Gastrocnemius medialis (tissue), 4 donors: ENCODE measurements around the gene KIAA0040. TPM values are rescaled to one million over a fixed set of nuclear protein-coding genes. Genes with fewer than 3 reads are reported as not detected.
A peak's percentile ranks its signal among the peaks of the same experiment; 100 is the strongest.

Experiments
- ATAC-seq, 2 donors: fragments of 150-250 bp; one replicate each; pipeline ENCODE4 v1.9.1; 2016
- DNase-seq, 2 donors: peaks; one replicate each; pipeline ENCODE4 v3.0.0-alpha.2; 2019
- H3K27ac ChIP-seq, 4 donors: fragments of 200-600 bp; sonication (generic); 1 replicate in 1 of 4; 2 replicates in 3 of 4; pipeline ENCODE4 v1.5.1; 2016 to 2018; ENCODE audit warnings: mild to moderate bottlenecking in 2 of 4, moderate library complexity in 1 of 4
- H3K27me3 ChIP-seq, 3 donors: fragments of 200-600 bp; sonication (generic) in 2 of 3; 1 replicate in 1 of 3; 2 replicates in 2 of 3; pipeline versions ENCODE4 v1.5.1 to v1.6.0; 2016 to 2019; ENCODE audit warnings: mild to moderate bottlenecking in 1 of 3, moderate library complexity in 1 of 3
- H3K36me3 ChIP-seq, 2 donors: fragments of 200-600 bp; sonication (generic) in 1 of 2; one replicate each; pipeline ENCODE4 v1.5.1; 2017 to 2018
- H3K4me1 ChIP-seq, 2 donors: fragments of 200-600 bp; sonication (generic) in 1 of 2; one replicate each; pipeline ENCODE4 v1.5.1; 2016 to 2017; ENCODE audit warnings: mild to moderate bottlenecking in 2 of 2
- H3K4me3 ChIP-seq, 4 donors: fragments of 200-600 bp; sonication (generic) in 3 of 4; 1 replicate in 1 of 4; 2 replicates in 3 of 4; pipeline ENCODE4 v1.5.1; 2016 to 2019; ENCODE audit warnings: mild to moderate bottlenecking in 2 of 4
- H3K9me3 ChIP-seq, 3 donors: fragments of 200-600 bp; sonication (generic) in 2 of 3; 1 replicate in 1 of 3; 2 replicates in 2 of 3; pipeline ENCODE4 v1.5.1; 2016 to 2019
- POLR2A ChIP-seq, 2 donors: fragments of 450-650 bp; IDR thresholded peaks; one replicate each; pipeline ENCODE4 v1.6.1; 2017; ENCODE audit warnings: antibody characterized with exemption in 2 of 2, mild to moderate bottlenecking in 2 of 2, moderate library complexity in 2 of 2
- in situ Hi-C, 4 donors: fragments of 200-750 bp; cut with MboI; loops; one replicate each; pipeline versions ENCODE4 v1.15.0 to v1.8.0; 2017; ENCODE audit warnings: low sequenced_read_pairs in 4 of 4
- intact Hi-C: fragments of 100-400 bp; cut with DNase I; formaldehyde crosslinking; loops from one replicate; pipeline ENCODE4 v1.15.1; 2023; ENCODE audit warnings: low total_unique reads
- total RNA-seq, 4 donors: library from RNA; depleted of rRNA; stranded (reverse); fragments of >200 nt; gene quantifications; one replicate each; pipeline versions ENCODE4 v1.1.0 to v1.2.3, GENCODE V29; 2016
- TF ChIP-seq, protein P1 (sequence below), 5 experiments: fragments of 450-650 bp in 3 of 5; fragments of 200-600 bp in 2 of 5; sonication (generic) in 2 of 5; IDR thresholded peaks in 4 of 5; conservative IDR thresholded peaks in 1 of 5; 1 replicate in 4 of 5; 2 replicates in 1 of 5; pipeline ENCODE4 v1.5.1; 2016 to 2019; ENCODE audit warnings: antibody characterized with exemption in 5 of 5, mild to moderate bottlenecking in 3 of 5, moderate library complexity in 3 of 5

The KIAA0040 gene
- total RNA-seq, 4 donors from 2014 or later = 17.5 to 33.1 (median 19.5) TPM

DNA sequence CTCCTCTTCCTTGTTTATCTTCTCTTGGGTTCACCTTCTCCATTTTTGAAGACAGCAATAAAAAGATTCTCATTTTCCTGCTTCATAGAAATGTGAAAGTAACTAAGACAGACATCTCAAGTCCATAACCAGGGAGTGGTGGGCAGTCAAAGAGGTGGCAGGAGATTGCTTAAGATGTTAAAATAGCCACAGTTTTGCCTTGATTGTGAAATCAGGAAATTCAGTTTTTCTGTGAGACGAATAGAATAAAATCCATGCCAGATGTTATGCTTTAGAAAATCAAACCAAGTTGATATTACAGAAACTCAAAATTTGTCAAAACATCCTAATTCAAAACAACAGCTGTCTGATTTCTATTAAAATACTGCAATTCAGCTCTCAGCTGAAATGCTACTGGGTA is 67.7 kb downstream of the KIAA0040 start:
- ATAC-seq = peak; percentile 22 to 29
- peaks cover 6 to 15% of the 10 kb centered on the region in 2 donors for H3K4me1 ChIP-seq
- in situ Hi-C loops = loop anchor here (5.0 to 25.0 kb wide), 3 partner anchors 90 to 762 kb away; no protein-coding TSS in a partner anchor

DNA sequence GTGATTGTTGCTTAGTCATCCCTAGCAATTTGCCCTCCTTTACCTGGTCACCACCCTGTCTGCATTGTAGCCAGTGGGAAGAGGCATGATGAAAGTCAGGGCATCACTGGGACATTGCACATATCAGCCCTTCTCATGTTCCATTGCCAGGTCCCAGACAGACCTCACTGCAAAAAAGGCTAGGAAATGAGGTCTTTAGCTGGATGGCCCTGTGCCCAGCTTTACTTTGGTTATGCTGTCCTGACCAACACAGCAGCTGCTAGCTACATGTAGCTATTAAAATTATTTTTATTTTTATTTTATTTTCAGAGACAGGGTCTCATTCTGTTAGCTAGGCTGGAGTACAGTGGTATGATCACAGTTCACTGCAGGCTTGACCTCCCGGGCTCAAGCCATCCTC is 72.1 kb downstream of the KIAA0040 start:
- in situ Hi-C loops = loop anchor here (5.0 to 10.0 kb wide), 2 partner anchors 86 to 88 kb away; no protein-coding TSS in a partner anchor
- Histone ChIP-seq H3K9me3 (no peaks in the 10 kb centered on the region), H3K27ac (no peak overlapping the region), H3K27me3 (no peaks in the 10 kb centered on the region), H3K4me3 (no peak overlapping the region), H3K36me3 (no peaks in the 10 kb centered on the region), H3K4me1 (no peaks in the 10 kb centered on the region)
- no peak for TF ChIP-seq POLR2A (IDR thresholded peaks at IDR 0.05)
- TF ChIP-seq, protein P1, sequence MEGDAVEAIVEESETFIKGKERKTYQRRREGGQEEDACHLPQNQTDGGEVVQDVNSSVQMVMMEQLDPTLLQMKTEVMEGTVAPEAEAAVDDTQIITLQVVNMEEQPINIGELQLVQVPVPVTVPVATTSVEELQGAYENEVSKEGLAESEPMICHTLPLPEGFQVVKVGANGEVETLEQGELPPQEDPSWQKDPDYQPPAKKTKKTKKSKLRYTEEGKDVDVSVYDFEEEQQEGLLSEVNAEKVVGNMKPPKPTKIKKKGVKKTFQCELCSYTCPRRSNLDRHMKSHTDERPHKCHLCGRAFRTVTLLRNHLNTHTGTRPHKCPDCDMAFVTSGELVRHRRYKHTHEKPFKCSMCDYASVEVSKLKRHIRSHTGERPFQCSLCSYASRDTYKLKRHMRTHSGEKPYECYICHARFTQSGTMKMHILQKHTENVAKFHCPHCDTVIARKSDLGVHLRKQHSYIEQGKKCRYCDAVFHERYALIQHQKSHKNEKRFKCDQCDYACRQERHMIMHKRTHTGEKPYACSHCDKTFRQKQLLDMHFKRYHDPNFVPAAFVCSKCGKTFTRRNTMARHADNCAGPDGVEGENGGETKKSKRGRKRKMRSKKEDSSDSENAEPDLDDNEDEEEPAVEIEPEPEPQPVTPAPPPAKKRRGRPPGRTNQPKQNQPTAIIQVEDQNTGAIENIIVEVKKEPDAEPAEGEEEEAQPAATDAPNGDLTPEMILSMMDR (IDR thresholded peaks at IDR 0.05 in 4 of 5, conservative IDR thresholded peaks at IDR 0.05 in 1 of 5) = no peak
- ATAC-seq (no peak), DNase-seq (no peak)
- intact Hi-C loops = no loop called here

More for the DNA sequence above, 67.7 kb downstream of the KIAA0040 start:
- Histone ChIP-seq H3K36me3 (no peaks in the 10 kb centered on the region), H3K9me3 (no peaks in the 10 kb centered on the region), H3K4me3 (no peak overlapping the region), H3K27ac (peak overlapping the region in 1 of 4 donors; percentile 56), H3K27me3 (no peaks in the 10 kb centered on the region)
- intact Hi-C loops = loop anchor here (1.0 kb wide), 1 partner anchor 96 kb away; no protein-coding TSS in a partner anchor
- TF ChIP-seq POLR2A (IDR thresholded peaks at IDR 0.05) = no peak
- TF ChIP-seq, protein P1 (IDR thresholded peaks at IDR 0.05 in 4 of 5, conservative IDR thresholded peaks at IDR 0.05 in 1 of 5) = no peak
- no peak for DNase-seq

DNA sequence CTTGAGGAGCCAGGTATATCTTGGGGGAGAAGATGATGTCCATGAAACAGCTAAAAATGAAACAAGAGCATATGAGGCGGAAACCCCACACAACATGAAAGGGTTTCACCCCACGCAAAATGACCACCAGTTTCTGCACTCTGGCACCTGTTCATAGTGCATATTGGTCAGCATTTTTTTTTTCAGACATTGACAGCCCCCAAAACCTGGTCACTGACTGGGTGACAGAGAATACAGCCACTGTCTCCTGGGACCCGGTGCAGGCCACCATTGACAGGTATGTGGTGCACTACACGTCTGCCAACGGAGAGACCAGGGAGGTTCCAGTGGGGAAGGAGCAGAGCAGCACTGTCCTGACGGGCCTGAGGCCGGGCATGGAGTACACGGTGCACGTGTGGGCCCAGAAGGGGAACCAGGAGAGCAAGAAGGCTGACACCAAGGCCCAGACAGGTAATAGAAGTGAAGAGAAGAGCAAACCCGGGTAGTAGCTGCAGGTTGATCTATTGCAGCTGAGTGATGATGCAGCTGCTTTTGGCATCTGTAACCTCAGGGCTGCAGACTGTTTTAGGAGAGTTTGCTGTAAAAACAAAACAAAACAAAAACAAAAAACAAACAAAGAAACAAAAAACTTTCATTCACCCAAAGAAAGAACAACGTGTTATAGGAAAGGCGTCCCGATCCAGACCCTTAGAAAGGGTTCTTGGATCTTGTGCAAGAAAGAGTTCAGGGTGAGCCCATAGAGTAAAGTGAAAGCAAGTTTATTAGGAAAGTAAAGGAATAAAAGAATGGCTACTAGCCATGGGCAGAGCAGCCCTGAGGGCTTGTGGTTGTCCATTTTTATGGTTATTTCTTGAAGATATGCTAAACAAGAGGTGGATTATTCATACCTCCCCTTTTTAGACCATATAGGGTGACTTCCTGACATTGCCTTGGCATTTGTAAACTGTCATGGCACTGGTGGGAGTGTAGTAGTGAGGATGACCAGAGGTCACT is 73.9 kb downstream of the KIAA0040 start:
- in situ Hi-C loops (no loop called here), intact Hi-C loops (no loop called here)
- no peak for ATAC-seq
- H3K4me3 ChIP-seq = no peak overlapping the region
- H3K9me3 ChIP-seq = no peaks in the 10 kb centered on the region
- H3K4me1 ChIP-seq = no peaks in the 10 kb centered on the region
- no peaks in the 10 kb centered on the region for H3K36me3 ChIP-seq
- no peak for DNase-seq
- TF ChIP-seq, protein P1 (IDR thresholded peaks at IDR 0.05 in 4 of 5, conservative IDR thresholded peaks at IDR 0.05 in 1 of 5) = no peak
- no peak for TF ChIP-seq POLR2A (IDR thresholded peaks at IDR 0.05)
- no peak overlapping the region for H3K27ac ChIP-seq
- no peaks in the 10 kb centered on the region for H3K27me3 ChIP-seq

DNA sequence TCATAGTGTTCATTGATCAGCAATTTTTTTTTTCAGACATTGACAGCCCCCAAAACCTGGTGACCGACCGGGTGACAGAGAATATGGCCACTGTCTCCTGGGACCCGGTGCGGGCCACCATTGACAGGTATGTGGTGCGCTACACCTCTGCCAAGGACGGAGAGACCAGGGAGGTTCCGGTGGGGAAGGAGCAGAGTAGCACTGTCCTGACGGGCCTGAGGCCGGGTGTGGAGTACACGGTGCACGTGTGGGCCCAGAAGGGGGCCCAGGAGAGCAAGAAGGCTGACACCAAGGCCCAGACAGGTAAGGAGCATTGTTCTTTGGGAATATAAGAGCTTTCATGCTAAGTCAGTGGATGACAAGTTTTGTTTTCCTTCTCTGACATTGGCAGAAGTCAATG is 75.7 kb downstream of the KIAA0040 start:
- intact Hi-C loops = no loop called here
- DNase-seq = no peak
- Histone ChIP-seq H3K4me3 (no peak overlapping the region), H3K27me3 (peaks cover 0 to 4% (median 0%) of the 10 kb centered on the region in 3 donors), H3K27ac (no peak overlapping the region), H3K9me3 (no peaks in the 10 kb centered on the region), H3K36me3 (no peaks in the 10 kb centered on the region), H3K4me1 (no peaks in the 10 kb centered on the region)
- in situ Hi-C loops = no loop called here
- ATAC-seq = no peak
- TF ChIP-seq, protein P1 (IDR thresholded peaks at IDR 0.05 in 4 of 5, conservative IDR thresholded peaks at IDR 0.05 in 1 of 5) = no peak
- TF ChIP-seq POLR2A (IDR thresholded peaks at IDR 0.05) = no peak
